HG03039 (cell line): ENCODE results near the gene PRLH.
A peak's percentile ranks its signal among the peaks of the same experiment; 100 is the strongest.

Source experiments
- ATAC-seq: cut with Tn5 transposase; IDR thresholded peaks from one replicate; pipeline ENCODE4 v1.9.1; 2021; ENCODE audit warnings: mild to moderate bottlenecking, moderate library complexity; ENCODE audit not compliant: unreplicated experiment

PRLH gene

GRCh38 chr2:237538901-237539300 lies 27.5 kb upstream of the PRLH start:
- no peak for ATAC-seq

- no peak for ATAC-seq
Measured at GRCh38 chr2:237539681-237540080, 26.7 kb upstream of the PRLH start.

GRCh38 chr2:237540223-237540775 lies 26.1 kb upstream of the PRLH start:
- no peak for ATAC-seq

- no peak for ATAC-seq
Measured at GRCh38 chr2:237540823-237541222, 25.6 kb upstream of the PRLH start.

DNA sequence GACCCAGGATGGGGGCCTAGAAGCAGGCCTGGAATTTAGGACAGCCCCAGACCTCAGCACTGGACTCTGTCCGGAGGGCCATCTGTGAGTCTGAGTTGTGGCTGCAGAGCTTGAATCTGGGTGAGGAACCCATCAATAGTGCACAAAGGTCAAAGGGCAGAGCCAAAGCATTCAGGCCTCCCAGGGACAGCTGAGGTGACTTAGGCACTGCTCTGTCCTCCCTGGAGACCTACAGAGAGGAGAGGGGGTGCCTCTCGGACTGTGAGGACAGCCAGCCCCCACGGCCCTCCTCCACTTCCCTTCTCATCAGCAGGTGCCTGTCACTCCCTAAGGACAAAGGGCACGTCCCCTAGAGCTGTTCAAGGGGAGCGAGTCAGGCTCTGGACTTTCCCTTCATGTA lies 25.1 kb upstream of the PRLH start:
- ATAC-seq, result no peak

DNA sequence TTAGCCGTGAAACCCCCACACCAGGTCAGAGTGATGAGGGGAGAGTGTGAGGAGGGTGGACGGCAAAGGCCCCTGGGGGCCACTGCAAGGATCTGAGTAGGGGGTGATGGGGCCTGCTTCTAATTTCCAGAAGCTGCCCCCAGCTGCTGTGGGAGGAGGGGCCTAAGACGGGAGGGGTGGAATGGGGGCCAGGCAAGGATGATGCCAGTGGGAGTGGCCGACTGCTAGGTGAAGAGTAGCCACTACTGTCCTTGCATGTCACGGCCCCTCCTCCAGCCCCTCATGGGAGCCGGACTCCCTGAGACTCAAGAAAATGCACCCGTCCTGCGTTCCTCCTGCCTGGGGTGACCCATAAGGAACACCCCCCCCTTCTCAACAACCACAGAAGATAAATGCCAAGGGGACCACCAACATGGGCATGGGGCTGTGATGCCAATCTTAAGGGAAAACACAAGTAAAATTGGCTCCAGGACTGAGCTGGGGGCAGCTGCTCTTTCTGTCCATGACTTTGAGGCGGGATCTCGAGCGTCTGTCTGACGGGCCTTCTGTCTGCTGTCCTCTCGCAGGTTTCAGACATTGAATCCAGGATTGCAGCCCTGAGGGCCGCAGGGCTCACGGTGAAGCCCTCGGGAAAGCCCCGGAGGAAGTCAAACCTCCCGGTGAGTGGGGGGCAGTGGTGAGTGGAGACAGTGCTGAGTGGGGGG lies 24.2 kb upstream of the PRLH start:
- ATAC-seq, result no peak

GRCh38 chr2:237546040-237546875 lies 20.1 kb upstream of the PRLH start:
- ATAC-seq, result no peak

- no peak for ATAC-seq
Measured at GRCh38 chr2:237546876-237547395, 19.4 kb upstream of the PRLH start.

DNA sequence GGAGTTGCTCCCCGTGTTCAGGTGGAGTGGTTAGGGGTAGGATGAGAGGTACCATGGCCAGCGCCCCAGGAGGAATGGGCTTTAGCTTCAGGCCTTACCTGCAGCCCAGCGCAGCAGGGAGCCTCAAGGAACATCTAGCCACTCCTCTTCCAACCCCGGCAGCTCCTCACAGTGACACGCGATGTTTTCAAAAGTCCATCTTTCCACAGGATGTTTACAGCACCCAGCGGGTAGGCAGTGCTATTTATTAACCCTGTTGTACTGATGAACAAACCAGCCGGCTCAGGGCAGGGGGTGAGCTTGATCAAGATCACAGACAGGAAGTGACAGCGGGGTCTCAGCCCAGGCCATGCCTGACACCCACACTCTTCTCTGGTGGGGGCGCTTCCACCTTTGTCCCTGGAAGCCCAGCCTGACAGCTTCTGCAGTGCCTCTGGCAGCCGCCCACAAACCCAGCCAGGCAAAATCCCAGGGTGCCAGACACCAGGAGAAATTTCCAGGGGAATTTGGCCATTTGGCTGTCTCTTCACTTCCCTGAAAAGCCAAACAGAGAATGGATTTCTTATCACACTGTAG lies 18.4 kb upstream of the PRLH start:
- no peak for ATAC-seq

GRCh38 chr2:237549216-237549615 lies 17.2 kb upstream of the PRLH start:
- ATAC-seq, result no peak

DNA sequence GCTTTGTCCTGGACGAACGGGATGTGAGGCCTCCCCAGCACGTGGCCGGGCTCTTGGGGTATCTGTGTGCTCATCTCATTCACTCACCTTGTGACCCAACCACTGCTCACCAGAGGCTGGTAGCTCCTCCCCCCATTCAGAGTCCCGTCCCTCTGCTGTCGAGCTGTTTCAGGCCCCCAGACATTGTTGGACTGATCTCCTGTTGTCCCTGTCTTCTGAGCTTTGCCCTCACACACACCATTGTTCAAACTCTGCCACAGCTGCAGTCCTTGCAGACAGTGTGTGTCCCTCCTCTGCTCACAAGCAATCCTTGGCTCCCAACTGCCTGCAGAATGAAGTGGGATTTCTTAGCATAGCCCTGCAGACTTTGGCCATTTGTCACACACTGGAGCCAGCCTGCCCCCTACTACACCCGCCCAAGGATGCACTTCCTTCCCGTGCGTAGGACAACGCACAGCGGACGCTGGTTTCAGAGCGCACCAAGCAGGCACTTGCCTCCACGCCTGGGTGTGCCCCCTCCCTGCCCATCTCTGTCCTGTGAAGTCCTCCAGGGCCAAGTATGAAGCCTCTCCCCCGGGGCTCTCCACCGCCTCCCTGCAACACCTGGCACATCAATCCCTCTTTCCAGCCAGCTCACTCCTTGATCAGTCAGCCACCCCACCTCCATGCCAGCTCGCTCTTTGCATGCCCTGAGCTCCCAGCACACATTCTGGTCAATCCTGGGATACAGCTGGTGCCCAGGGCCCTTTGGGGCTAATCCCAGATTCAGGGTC lies 16.5 kb upstream of the PRLH start:
- no peak for ATAC-seq

DNA sequence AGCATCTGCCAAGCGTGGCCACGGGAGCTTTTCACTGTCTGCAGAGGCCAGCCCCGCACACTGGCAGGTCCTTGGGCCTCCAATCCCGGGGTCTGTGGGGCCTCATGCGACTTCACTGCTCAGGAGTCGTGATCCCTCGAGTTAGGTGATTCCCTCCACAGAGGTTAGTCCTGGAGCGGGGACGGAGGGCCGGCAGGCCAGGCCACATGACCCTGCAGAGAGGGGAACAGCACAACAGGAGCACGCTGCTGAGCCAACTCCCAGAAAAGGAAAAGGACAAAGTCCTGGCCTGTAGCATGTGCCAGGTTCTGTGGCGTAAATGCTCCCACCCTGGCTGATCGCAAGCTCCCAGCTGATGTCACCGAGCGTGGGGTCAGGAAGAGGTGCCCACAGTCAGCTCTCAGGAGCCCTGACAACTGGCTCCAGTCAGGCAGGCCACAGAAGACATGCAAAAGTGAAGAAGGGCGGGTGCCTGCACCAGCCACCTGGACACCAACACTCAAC lies 15.3 kb upstream of the PRLH start:
- no peak for ATAC-seq

DNA sequence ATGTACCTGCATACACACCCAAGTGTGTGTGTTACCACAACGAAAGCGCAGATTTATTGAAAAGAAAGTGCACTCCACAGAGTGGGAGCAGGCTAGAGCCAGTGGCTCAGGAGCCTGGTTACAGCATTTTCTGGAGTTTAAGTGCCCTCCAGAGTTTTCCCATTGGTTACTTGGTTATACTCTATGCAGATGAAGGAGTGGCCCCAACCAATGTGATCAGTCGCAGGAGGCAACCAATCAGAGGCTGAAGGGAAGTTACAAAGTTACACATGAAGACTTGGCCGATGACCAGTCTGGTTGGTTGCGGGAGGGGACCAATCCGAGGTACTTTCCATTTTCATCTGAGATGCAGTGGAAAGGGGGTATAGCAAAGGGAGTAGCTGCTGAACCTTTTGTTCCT lies 13.5 kb upstream of the PRLH start:
- no peak for ATAC-seq

DNA sequence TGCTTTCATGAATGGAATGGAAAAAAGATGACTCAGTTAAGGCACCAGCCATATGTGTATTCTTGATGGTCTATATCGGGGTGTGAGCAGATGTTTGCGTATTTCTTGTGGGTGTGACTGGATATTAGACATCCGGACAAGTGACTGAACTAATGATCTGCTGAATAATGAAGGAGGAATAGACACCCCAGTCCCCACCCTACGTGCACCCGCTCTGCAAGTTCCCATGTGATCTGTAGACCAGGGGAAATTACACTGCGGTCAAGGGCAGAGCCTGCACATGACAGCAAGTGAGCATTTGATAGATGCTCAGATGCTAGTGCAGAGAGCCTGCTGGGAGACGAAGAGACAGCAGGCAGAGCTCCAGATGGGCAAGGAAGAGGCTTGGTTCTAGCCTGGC lies 12.4 kb upstream of the PRLH start:
- no peak for ATAC-seq

DNA sequence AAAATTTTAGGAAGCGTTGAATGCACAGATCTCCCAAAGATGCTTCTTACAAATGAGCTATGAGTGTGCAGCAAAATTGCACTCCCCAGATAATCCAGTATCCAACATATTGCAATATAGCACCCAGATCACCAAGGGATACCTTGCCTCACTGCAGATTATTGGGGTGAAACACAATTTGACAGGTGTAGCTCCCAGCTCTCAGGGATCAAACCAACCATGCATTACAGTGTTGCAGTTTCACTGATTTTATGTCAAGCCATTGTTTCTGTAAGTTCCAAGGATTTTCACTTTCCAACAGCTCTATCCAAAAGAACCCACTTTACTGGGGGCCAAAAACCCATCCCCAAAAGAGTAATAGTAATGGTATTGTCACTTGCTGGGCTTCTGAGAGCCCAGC lies 10.8 kb upstream of the PRLH start:
- ATAC-seq, result no peak

GRCh38 chr2:237556773-237557632 lies 9.4 kb upstream of the PRLH start:
- peak; percentile 80 for ATAC-seq

GRCh38 chr2:237557633-237558015 lies 8.8 kb upstream of the PRLH start:
- peak; percentile 9 for ATAC-seq

- no peak for ATAC-seq
Measured at GRCh38 chr2:237558961-237559641, 7.3 kb upstream of the PRLH start.

- ATAC-seq, result no peak
Measured at GRCh38 chr2:237561221-237561620, 5.2 kb upstream of the PRLH start.
